Measurements from ENCODE around the gene ARL8B.
A peak's percentile ranks its signal among the peaks of the same experiment; 100 is the strongest.

ARL8B gene

GRCh38 chr3:5190147-5190791 lies 68.2 kb downstream of the ARL8B start:
- no peak overlapping the region for H3K27ac ChIP-seq (ENCODE audit: low read length)
- H3K9ac ChIP-seq (ENCODE audit: low read depth, low read length), result peak overlapping the region; percentile 25; the same call in 1 of the 2 replicates

GRCh38 chr3:5191555-5192304 lies 69.6 kb downstream of the ARL8B start:
- H3K4me1 ChIP-seq (ENCODE audit: insufficient read depth, low read length), result peaks cover 16% of the 10 kb centered on the region
- H3K27me3 ChIP-seq (ENCODE audit: insufficient read depth, low read length), result peaks cover 12% of the 10 kb centered on the region
- no peak overlapping the region for H3K27ac ChIP-seq (ENCODE audit: low read length)
- no peak overlapping the region for H3K9ac ChIP-seq (ENCODE audit: low read depth, low read length)
- H3K36me3 ChIP-seq (ENCODE audit: insufficient read depth, low read depth, low read length), result no peaks in the 10 kb centered on the region
- H3K4me3 ChIP-seq (ENCODE audit: low read length), result no peak overlapping the region
- H3K9me3 ChIP-seq (ENCODE audit: insufficient read depth, low read depth, low read length), result no peaks in the 10 kb centered on the region

More at GRCh38 chr3:5190147-5190791, 68.2 kb downstream of the ARL8B start:
- H3K27me3 ChIP-seq (ENCODE audit: insufficient read depth, low read length), result peaks cover 18% of the 10 kb centered on the region
- H3K4me3 ChIP-seq (ENCODE audit: low read length), result peak overlapping the region; percentile 29
- H3K9me3 ChIP-seq (ENCODE audit: insufficient read depth, low read depth, low read length), result no peaks in the 10 kb centered on the region
- no peaks in the 10 kb centered on the region for H3K36me3 ChIP-seq (ENCODE audit: insufficient read depth, low read depth, low read length)
- peaks cover 13% of the 10 kb centered on the region for H3K4me1 ChIP-seq (ENCODE audit: insufficient read depth, low read length)

- Histone ChIP-seq H3K9ac (ENCODE audit: low read depth, low read length) (0 out of 2 replicates have a peak overlapping the region, but pooled peaks have one; percentile 25), H3K4me3 (ENCODE audit: low read length) (no peak overlapping the region), H3K27ac (ENCODE audit: low read length) (no peak overlapping the region), H3K9me3 (ENCODE audit: insufficient read depth, low read depth, low read length) (no peaks in the 10 kb centered on the region), H3K4me1 (ENCODE audit: insufficient read depth, low read length) (peaks cover 24% of the 10 kb centered on the region), H3K36me3 (ENCODE audit: insufficient read depth, low read depth, low read length) (no peaks in the 10 kb centered on the region), H3K27me3 (ENCODE audit: insufficient read depth, low read length) (peaks cover 12% of the 10 kb centered on the region)
Observed at GRCh38 chr3:5192571-5193365, 70.7 kb downstream of the ARL8B start.

GRCh38 chr3:5194341-5194740 lies 72.2 kb downstream of the ARL8B start:
- H3K27ac ChIP-seq (ENCODE audit: low read length), result no peak overlapping the region
- H3K27me3 ChIP-seq (ENCODE audit: insufficient read depth, low read length), result no peaks in the 10 kb centered on the region
- H3K9ac ChIP-seq (ENCODE audit: low read depth, low read length), result no peak overlapping the region
- H3K36me3 ChIP-seq (ENCODE audit: insufficient read depth, low read depth, low read length), result 0 out of 2 replicates have a peak, but pooled peaks cover 3% of the 10 kb centered on the region
- peaks cover 30% of the 10 kb centered on the region for H3K4me1 ChIP-seq (ENCODE audit: insufficient read depth, low read length)
- no peaks in the 10 kb centered on the region for H3K9me3 ChIP-seq (ENCODE audit: insufficient read depth, low read depth, low read length)
- H3K4me3 ChIP-seq (ENCODE audit: low read length), result no peak overlapping the region

- Histone ChIP-seq H3K36me3 (ENCODE audit: insufficient read depth, low read depth, low read length) (peaks cover 9% of the 10 kb centered on the region; the same call in 1 of the 2 replicates), H3K27ac (ENCODE audit: low read length) (no peak overlapping the region), H3K9ac (ENCODE audit: low read depth, low read length) (no peak overlapping the region), H3K4me1 (ENCODE audit: insufficient read depth, low read length) (peaks cover 30% of the 10 kb centered on the region), H3K4me3 (ENCODE audit: low read length) (no peak overlapping the region), H3K9me3 (ENCODE audit: insufficient read depth, low read depth, low read length) (no peaks in the 10 kb centered on the region), H3K27me3 (ENCODE audit: insufficient read depth, low read length) (no peaks in the 10 kb centered on the region)
Observed at GRCh38 chr3:5194801-5195509, 72.9 kb downstream of the ARL8B start.

- Histone ChIP-seq H3K9ac (ENCODE audit: low read depth, low read length) (no peak overlapping the region), H3K36me3 (ENCODE audit: insufficient read depth, low read depth, low read length) (peaks cover 14% of the 10 kb centered on the region; the same call in 1 of the 2 replicates), H3K9me3 (ENCODE audit: insufficient read depth, low read depth, low read length) (no peaks in the 10 kb centered on the region), H3K4me1 (ENCODE audit: insufficient read depth, low read length) (peaks cover 24% of the 10 kb centered on the region), H3K27me3 (ENCODE audit: insufficient read depth, low read length) (no peaks in the 10 kb centered on the region), H3K4me3 (ENCODE audit: low read length) (no peak overlapping the region), H3K27ac (ENCODE audit: low read length) (no peak overlapping the region)
Observed at GRCh38 chr3:5195605-5196004, 73.5 kb downstream of the ARL8B start.

GRCh38 chr3:5197022-5197421 lies 74.9 kb downstream of the ARL8B start:
- Histone ChIP-seq H3K27ac (ENCODE audit: low read length) (no peak overlapping the region), H3K9ac (ENCODE audit: low read depth, low read length) (peak overlapping the region; percentile 39; the same call in 1 of the 2 replicates), H3K9me3 (ENCODE audit: insufficient read depth, low read depth, low read length) (no peaks in the 10 kb centered on the region), H3K4me3 (ENCODE audit: low read length) (no peak overlapping the region), H3K36me3 (ENCODE audit: insufficient read depth, low read depth, low read length) (peaks cover 26% of the 10 kb centered on the region), H3K27me3 (ENCODE audit: insufficient read depth, low read length) (no peaks in the 10 kb centered on the region), H3K4me1 (ENCODE audit: insufficient read depth, low read length) (peaks cover 24% of the 10 kb centered on the region)

- H3K9me3 ChIP-seq (ENCODE audit: insufficient read depth, low read depth, low read length), result no peaks in the 10 kb centered on the region
- H3K36me3 ChIP-seq (ENCODE audit: insufficient read depth, low read depth, low read length), result peaks cover 32% of the 10 kb centered on the region
- no peak overlapping the region for H3K4me3 ChIP-seq (ENCODE audit: low read length)
- H3K27me3 ChIP-seq (ENCODE audit: insufficient read depth, low read length), result no peaks in the 10 kb centered on the region
- H3K9ac ChIP-seq (ENCODE audit: low read depth, low read length), result peak overlapping the region; percentile 39; the same call in 1 of the 2 replicates
- peaks cover 24% of the 10 kb centered on the region for H3K4me1 ChIP-seq (ENCODE audit: insufficient read depth, low read length)
- peak overlapping the region; percentile 22 for H3K27ac ChIP-seq (ENCODE audit: low read length)
Observed at GRCh38 chr3:5197470-5198312, 75.6 kb downstream of the ARL8B start.

GRCh38 chr3:5198313-5198677 lies 76.2 kb downstream of the ARL8B start:
- peak overlapping the region; percentile 22 for H3K27ac ChIP-seq (ENCODE audit: low read length)
- H3K4me1 ChIP-seq (ENCODE audit: insufficient read depth, low read length), result peaks cover 24% of the 10 kb centered on the region
- H3K27me3 ChIP-seq (ENCODE audit: insufficient read depth, low read length), result no peaks in the 10 kb centered on the region
- peaks cover 39% of the 10 kb centered on the region for H3K36me3 ChIP-seq (ENCODE audit: insufficient read depth, low read depth, low read length)
- H3K4me3 ChIP-seq (ENCODE audit: low read length), result no peak overlapping the region
- H3K9me3 ChIP-seq (ENCODE audit: insufficient read depth, low read depth, low read length), result no peaks in the 10 kb centered on the region
- H3K9ac ChIP-seq (ENCODE audit: low read depth, low read length), result peak overlapping the region; percentile 7; the same call in 1 of the 2 replicates

- Histone ChIP-seq H3K4me3 (ENCODE audit: low read length) (no peak overlapping the region), H3K9ac (ENCODE audit: low read depth, low read length) (no peak overlapping the region; the same call in 1 of the 2 replicates), H3K27me3 (ENCODE audit: insufficient read depth, low read length) (no peaks in the 10 kb centered on the region), H3K36me3 (ENCODE audit: insufficient read depth, low read depth, low read length) (peaks cover 45% of the 10 kb centered on the region), H3K27ac (ENCODE audit: low read length) (no peak overlapping the region), H3K4me1 (ENCODE audit: insufficient read depth, low read length) (peaks cover 24% of the 10 kb centered on the region), H3K9me3 (ENCODE audit: insufficient read depth, low read depth, low read length) (no peaks in the 10 kb centered on the region)
Observed at GRCh38 chr3:5198986-5199731, 77.1 kb downstream of the ARL8B start.
